Transverse colon (tissue), 4 donors: ENCODE measurements around the gene PCDHGA3. TPM values are rescaled to one million over a fixed set of nuclear protein-coding genes. Genes with fewer than 3 reads are reported as not detected.
"Not testable (repeated sequence)": the region's sequence is repeated elsewhere in the genome, so short reads cannot be mapped to it uniquely, and the experiment has no call there.

Experiments used
- DNase-seq: peaks from one replicate; pipeline ENCODE4 v3.0.0-alpha.2; 2019
- H3K27ac ChIP-seq, 4 donors: fragments of 200-600 bp; sonication (generic); 2 replicates each; pipeline ENCODE4 v1.5.1; 2016 to 2018; ENCODE audit warnings: inconsistent platforms in 4 of 4
- H3K27me3 ChIP-seq: fragments of 200-600 bp; sonication (generic); 2 replicates; pipeline ENCODE4 v1.5.1; 2017; ENCODE audit warnings: inconsistent platforms
- H3K36me3 ChIP-seq, 4 donors: fragments of 200-600 bp; sonication (generic); 2 replicates each; pipeline ENCODE4 v1.5.1; 2017 to 2019; ENCODE audit warnings: inconsistent platforms in 4 of 4
- H3K4me1 ChIP-seq, 4 donors: fragments of 200-600 bp; sonication (generic); 2 replicates each; pipeline ENCODE4 v1.5.1; 2017 to 2020; ENCODE audit warnings: inconsistent platforms in 4 of 4
- H3K4me3 ChIP-seq, 4 donors: fragments of 200-600 bp; sonication (generic); 1 replicate in 1 of 4; 2 replicates in 3 of 4; pipeline versions ENCODE4 v1.5.1 to v1.6.1; 2017 to 2019; ENCODE audit warnings: inconsistent platforms in 4 of 4
- H3K9me3 ChIP-seq, 2 donors: fragments of 200-600 bp; sonication (generic); 2 replicates each; pipeline ENCODE4 v1.5.1; 2017 to 2019; ENCODE audit warnings: inconsistent platforms in 2 of 2
- CTCF ChIP-seq, 5 experiments: fragments of 200-600 bp in 3 of 5; fragments of 450-650 bp in 2 of 5; sonication (generic) in 3 of 5; IDR thresholded peaks; 1 replicate in 2 of 5; 2 replicates in 3 of 5; pipeline ENCODE4 v1.5.1; 2016 to 2017; ENCODE audit warnings: antibody characterized with exemption in 5 of 5, inconsistent platforms in 3 of 5, mild to moderate bottlenecking in 2 of 5, moderate library complexity in 1 of 5
- EP300 ChIP-seq: sonication (generic); formaldehyde crosslinking; IDR thresholded peaks from one replicate; pipeline ENCODE4 v1.6.1; 2017; ENCODE audit warnings: antibody characterized with exemption, low read depth
- POLR2A ChIP-seq: fragments of 450-650 bp; IDR thresholded peaks from one replicate; pipeline ENCODE4 v1.6.1; 2016; ENCODE audit warnings: antibody characterized with exemption, mild to moderate bottlenecking, moderate library complexity
- POLR2AphosphoS5 ChIP-seq, 3 donors: sonication (generic); formaldehyde crosslinking; IDR thresholded peaks; one replicate each; pipeline ENCODE4 v1.6.1; 2016; ENCODE audit warnings: antibody characterized with exemption in 3 of 3
- WGBS, 2 donors: methylation state at CpG; one replicate each; pipeline ENCODE4 v1.1.5; 2018; ENCODE audit warnings: low coverage in 1 of 2; 5-methylcytosine and 5-hydroxymethylcytosine counted together
- in situ Hi-C, 4 donors: fragments of 200-750 bp; cut with MboI; loops; one replicate each; pipeline versions ENCODE4 v1.15.0 to v1.15.1; 2017; ENCODE audit warnings: low sequenced_read_pairs in 3 of 4, low pct_ligation_motif_present in 1 of 4, low pct_unique_long_range_greater_than_20kb in 1 of 4
- intact Hi-C: fragments of 100-400 bp; cut with DNase I; formaldehyde crosslinking; loops from one replicate; pipeline ENCODE4 v1.15.1; 2023; ENCODE audit warnings: low total_unique reads
- total RNA-seq, 4 donors: library from RNA; depleted of rRNA; stranded (reverse); fragments of >200 nt; gene quantifications; one replicate each; pipeline ENCODE4 v1.1.0, GENCODE V29; 2016

Gene PCDHGA3
- total RNA-seq, 4 donors from 2014 or later = 0.55 to 4.9 (median 1.1) TPM

- intact Hi-C loops = no loop called here
- H3K9me3 ChIP-seq = peaks cover 94 to 99% of the 10 kb centered on the region in 2 donors
- no peak for TF ChIP-seq POLR2AphosphoS5 (IDR thresholded peaks at IDR 0.05)
- TF ChIP-seq EP300 = no peak
- TF ChIP-seq POLR2A = no peak
- TF ChIP-seq CTCF (IDR thresholded peaks at IDR 0.05) = no peak
- no peak overlapping the region for H3K4me3 ChIP-seq
- H3K27me3 ChIP-seq = no peaks in the 10 kb centered on the region
- in situ Hi-C loops = loop anchor here in 1 of 4 donors (25.0 kb wide), 1 partner anchor 249 kb away; no protein-coding TSS in a partner anchor
- peaks cover 0 to 51% (median 18%) of the 10 kb centered on the region in 4 donors for H3K36me3 ChIP-seq
- no peaks in the 10 kb centered on the region for H3K4me1 ChIP-seq
- no peak for DNase-seq
- H3K27ac ChIP-seq = no peak overlapping the region
Measured at GRCh38 chr5:141313711-141314110, 29.9 kb upstream of the PCDHGA3 start.

- intact Hi-C loops, H3K4me3 ChIP-seq, H3K27me3 ChIP-seq, H3K27ac ChIP-seq, DNase-seq: not testable (repeated sequence)
- Histone ChIP-seq H3K36me3 (peaks cover 0 to 64% (median 22%) of the 10 kb centered on the region in 4 donors), H3K9me3 (peaks cover 87 to 89% of the 10 kb centered on the region in 2 donors), H3K4me1 (peaks cover 0 to 12% (median 4%) of the 10 kb centered on the region in 4 donors)
- 82 to 89% methylated on average over 3 to 4 of the region's 4 CpGs for WGBS, 2 donors
- in situ Hi-C loops = loop anchor here in 1 of 4 donors (25.0 kb wide), 1 partner anchor 245 kb away; no protein-coding TSS in a partner anchor
Measured at GRCh38 chr5:141316963-141317362, 26.7 kb upstream of the PCDHGA3 start.

GRCh38 chr5:141319202-141319601 is 24.4 kb upstream of the PCDHGA3 start:
- Histone ChIP-seq H3K4me3 (peak overlapping the region in 1 of 4 donors; percentile 80), H3K9me3 (peaks cover 66 to 76% of the 10 kb centered on the region in 2 donors), H3K36me3 (peaks cover 0 to 50% (median 22%) of the 10 kb centered on the region in 4 donors), H3K27me3 (no peaks in the 10 kb centered on the region), H3K27ac (no peak overlapping the region), H3K4me1 (peaks cover 0 to 12% (median 4%) of the 10 kb centered on the region in 4 donors)
- intact Hi-C loops = no loop called here
- 99 to 100% methylated on average over 6 of the region's 6 CpGs for WGBS, 2 donors
- no peak for DNase-seq
- TF ChIP-seq EP300 (no peak), CTCF (IDR thresholded peaks at IDR 0.05) (no peak), POLR2AphosphoS5 (IDR thresholded peaks at IDR 0.05) (no peak), POLR2A (no peak)
- in situ Hi-C loops = loop anchor here in 1 of 4 donors (25.0 kb wide), 1 partner anchor 243 kb away; no protein-coding TSS in a partner anchor

GRCh38 chr5:141319699-141320098 is 23.9 kb upstream of the PCDHGA3 start:
- 76 to 78% methylated on average over 3 to 5 of the region's 5 CpGs for WGBS, 2 donors
- H3K9me3 ChIP-seq = peaks cover 61 to 71% of the 10 kb centered on the region in 2 donors
- TF ChIP-seq EP300 (no peak), CTCF (IDR thresholded peaks at IDR 0.05) (no peak), POLR2A (no peak), POLR2AphosphoS5 (IDR thresholded peaks at IDR 0.05) (no peak)
- H3K27me3 ChIP-seq = no peaks in the 10 kb centered on the region
- H3K36me3 ChIP-seq = peaks cover 0 to 46% (median 22%) of the 10 kb centered on the region in 4 donors
- DNase-seq = no peak
- in situ Hi-C loops (loop anchor here in 1 of 4 donors (25.0 kb wide), 1 partner anchor 243 kb away; no protein-coding TSS in a partner anchor), intact Hi-C loops (loop anchor here (10.0 kb wide), 1 partner anchor 245 kb away; no protein-coding TSS in a partner anchor)
- peak overlapping the region in 3 of 4 donors; percentile 59 to 80 (median 66) for H3K4me3 ChIP-seq
- H3K4me1 ChIP-seq = peaks cover 0 to 12% (median 4%) of the 10 kb centered on the region in 4 donors
- peak overlapping the region in 2 of 4 donors; percentile 87 to 97 for H3K27ac ChIP-seq
